HG03066 (cell line): ENCODE results near the gene MPP2.
"Not testable (repeated sequence)": the region's sequence is repeated elsewhere in the genome, so short reads cannot be mapped to it uniquely, and the experiment has no call there.

Experiments
- ATAC-seq: cut with Tn5 transposase; IDR thresholded peaks from one replicate; pipeline ENCODE4 v1.9.1; 2021; ENCODE audit warnings: low read depth; ENCODE audit not compliant: unreplicated experiment

Gene MPP2, protein sequence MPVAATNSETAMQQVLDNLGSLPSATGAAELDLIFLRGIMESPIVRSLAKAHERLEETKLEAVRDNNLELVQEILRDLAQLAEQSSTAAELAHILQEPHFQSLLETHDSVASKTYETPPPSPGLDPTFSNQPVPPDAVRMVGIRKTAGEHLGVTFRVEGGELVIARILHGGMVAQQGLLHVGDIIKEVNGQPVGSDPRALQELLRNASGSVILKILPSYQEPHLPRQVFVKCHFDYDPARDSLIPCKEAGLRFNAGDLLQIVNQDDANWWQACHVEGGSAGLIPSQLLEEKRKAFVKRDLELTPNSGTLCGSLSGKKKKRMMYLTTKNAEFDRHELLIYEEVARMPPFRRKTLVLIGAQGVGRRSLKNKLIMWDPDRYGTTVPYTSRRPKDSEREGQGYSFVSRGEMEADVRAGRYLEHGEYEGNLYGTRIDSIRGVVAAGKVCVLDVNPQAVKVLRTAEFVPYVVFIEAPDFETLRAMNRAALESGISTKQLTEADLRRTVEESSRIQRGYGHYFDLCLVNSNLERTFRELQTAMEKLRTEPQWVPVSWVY

DNA sequence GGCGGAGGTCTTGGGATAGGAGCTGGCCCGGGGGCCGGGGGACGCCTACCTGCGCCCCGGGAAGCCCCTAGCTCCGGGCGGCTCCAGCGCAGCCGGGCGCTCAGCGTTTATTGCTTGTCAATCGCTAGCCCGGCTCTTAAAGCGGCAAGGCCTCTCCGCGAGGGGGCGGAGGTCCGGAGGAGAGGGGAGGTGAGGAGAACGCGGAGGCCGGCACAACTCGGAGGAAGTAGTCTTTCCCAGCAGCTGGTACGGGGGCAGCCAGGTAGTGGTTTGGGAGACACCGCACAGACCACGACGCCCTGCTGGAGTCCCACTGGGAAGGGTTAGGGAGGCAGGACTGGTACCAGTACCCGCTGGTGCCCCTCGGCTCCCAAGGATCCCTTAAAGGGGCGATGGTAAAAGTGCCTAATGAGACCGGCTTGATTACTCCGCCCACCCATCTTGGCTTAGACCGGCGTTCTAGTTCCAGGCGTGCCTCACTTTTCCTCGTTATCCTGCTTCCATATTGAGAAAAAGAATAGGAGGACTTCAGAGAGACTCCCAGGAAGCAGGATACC is at the start of gene MPP2:
TSS of gene MPP2 (minus strand) at position 112 of the 557 bp plus-strand sequence. CDS start 3,076 bp downstream, outside the sequence.
- no peak for ATAC-seq

DNA sequence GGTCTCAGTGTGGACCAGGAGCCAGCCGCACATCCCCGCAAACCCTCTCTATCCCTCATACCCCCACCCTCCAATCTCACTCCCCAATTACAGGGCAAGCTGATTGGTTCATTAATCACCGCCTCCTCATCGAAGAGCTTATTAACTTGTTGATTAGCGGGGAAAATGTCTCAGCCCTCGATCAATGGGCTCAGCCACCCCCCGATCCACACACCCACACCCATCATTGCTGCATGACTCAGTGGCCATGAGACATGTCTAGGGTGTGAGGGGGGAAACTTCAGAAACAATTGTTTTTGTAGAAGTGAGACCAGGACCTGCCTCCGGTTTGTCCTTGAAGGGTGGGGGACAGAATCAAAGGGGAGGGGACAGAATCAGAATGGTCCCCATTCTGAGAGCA is 48.9 kb upstream of the MPP2 start:
- ATAC-seq: no peak

DNA sequence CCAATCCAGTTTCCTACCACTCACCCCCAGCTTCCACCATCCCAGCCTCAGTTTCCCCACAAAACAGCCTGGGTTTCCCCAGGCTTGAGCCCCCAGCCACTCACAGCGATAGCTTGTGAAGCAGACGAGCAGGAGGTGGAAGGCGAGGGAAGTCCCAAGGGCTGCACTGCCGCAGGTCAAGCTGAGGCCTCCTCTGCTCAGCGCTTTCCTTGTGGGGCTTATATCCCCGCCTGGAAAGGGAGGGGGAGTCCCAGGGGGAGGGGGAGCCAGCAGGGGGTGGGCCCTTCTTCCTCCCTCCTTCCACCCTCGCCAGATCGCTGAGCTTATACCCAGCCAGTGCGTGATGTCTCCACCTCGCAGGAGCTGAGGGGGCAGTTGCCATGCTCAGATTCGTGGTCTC is 46.4 kb upstream of the MPP2 start, which contains the start of gene PYY:
TSS of gene PYY (minus strand) at position 195 of the 400 bp plus-strand sequence. CDS start 457 bp downstream, outside the sequence.
- ATAC-seq: no peak

DNA sequence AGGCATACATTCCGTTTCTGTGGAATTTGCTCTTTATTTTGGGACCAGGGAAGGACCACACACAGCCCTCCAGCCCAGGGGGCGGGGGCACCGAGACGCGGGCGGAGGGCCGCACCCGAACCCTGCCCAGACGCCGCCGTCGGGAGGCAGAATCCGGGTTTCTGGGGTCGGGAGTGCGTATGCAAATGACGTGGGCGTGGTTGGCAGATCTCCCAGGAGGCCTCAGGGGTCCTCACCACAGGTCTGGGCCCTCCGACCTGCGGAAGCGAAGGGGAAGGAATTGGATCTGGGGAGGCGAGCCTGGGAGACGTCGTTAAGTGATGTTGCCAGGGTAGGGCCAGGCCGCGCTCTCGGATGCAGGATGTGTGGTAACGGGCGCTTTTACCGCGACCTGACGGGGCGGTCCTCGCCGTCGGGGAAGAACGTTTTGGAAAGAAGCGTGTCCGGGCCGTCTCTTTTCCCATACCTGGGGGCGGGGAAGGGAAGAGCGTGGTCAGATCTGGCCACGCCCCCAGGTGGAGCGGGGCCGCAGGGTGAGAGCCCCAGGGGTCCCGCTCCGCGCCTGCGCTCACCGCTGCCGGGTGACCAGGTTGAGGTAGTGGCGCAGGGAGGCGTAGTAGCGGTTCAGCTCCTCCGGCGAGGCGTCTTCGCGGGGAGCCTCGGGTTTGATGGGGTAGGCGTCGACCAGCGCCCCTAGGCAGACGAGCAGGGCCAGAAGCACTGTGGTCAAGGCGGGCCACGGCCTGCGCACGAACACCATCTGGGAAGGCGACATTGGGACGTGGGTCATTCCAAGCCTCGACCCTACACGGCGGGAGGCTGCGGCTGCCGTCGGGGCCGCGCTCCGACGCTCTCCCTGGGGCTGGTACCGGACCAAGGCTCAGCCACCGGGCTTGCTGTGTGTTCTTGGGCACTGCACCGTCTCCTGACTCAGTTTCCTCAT is 45.7 kb upstream of the MPP2 start:
- no peak for ATAC-seq

DNA sequence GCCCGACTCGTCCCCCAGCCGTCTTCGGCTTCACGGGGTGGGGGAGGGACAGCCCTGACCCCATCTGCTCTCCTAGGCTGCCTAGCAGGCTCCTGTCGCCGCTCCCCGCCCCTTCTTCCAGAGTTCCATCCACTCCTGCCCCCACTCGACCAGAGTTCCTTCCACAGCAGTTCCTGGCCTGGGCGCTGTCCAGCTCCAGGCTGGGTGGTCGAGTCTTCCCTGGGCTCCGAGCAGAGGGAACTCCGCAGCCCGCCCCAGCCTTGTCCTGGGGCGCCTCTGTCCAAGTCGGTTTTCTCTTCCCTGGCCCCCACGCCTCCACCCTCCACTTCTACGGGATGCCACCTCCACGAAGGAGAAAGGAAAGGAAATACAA is 45.0 kb upstream of the MPP2 start:
- no peak for ATAC-seq

DNA sequence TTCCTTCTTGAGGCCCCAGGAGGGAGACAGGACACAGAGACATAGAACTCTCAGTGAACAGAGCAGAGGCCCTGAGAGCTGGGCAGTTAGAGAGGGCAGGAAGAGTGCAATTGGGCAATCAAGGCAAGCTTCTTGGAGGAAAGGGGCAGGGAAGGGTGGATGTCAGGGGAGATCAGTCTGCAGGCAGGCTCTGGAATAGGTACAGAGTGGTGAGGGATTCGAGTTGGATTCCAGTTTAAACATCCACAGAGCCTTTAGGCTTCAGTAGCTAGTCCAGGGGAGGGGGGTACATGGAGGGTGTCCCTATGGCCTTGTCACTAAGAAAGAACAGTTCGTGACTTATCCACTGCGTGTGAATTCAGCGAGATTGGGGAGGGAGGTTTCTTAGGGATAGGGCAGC is 44.4 kb upstream of the MPP2 start:
- no peak for ATAC-seq

DNA sequence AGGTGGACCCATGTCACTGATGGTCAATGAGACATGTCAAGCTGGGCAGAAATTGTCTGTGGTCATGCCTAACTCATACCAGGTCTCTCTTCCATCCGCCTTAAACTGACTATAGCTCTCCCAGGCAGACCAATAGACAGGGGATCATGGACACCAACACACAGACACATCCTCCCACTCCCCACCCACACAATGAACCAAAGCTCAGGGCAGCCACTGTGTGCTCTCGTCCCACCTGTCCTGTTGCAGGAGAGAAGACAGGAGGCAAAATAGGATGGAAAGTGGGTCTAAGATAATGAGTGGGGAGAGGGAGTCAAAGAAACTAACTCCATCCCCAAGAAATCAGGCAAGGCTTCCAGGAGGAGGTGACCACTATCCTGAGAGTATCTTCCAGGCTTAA is 43.2 kb upstream of the MPP2 start:
- no peak for ATAC-seq

DNA sequence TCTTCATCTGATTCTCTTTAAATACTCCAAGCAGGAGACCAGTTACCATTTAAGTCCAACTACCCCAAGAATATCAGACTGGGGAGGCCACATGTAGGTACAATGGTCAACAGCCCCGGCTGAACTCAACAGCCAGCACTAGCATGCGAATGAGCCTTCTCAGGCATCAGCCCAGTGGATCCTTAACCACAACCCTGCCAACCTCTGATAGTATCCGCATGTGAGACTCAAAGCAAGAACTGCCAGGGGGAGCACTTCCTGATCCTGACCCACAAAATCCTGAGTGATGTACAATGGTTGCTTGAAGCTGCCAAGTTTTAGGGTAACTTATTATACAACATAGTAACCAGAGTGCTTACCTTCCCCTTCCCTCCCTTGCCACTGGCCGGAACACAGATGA is 42.4 kb upstream of the MPP2 start:
- no peak for ATAC-seq

DNA sequence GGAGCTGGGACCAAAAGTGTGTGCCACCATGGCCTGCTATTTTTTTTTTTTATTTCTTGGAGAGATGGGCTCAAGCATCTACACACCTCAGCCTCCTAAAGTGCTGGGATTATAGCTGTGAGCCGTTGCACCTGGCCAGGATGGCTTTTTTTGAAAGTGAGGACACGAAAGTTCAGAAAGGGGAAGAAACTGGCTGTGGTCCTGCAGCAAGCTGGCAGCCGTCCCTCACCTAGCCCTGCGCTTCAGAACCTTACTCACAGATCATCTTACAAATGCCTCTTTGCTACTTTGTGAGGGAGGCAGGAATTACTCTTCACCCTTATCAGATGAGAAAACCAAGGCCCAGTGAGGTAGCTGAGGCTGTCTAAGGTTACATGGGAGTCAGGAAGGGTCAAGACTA is 39.4 kb upstream of the MPP2 start:
- ATAC-seq: no peak

DNA sequence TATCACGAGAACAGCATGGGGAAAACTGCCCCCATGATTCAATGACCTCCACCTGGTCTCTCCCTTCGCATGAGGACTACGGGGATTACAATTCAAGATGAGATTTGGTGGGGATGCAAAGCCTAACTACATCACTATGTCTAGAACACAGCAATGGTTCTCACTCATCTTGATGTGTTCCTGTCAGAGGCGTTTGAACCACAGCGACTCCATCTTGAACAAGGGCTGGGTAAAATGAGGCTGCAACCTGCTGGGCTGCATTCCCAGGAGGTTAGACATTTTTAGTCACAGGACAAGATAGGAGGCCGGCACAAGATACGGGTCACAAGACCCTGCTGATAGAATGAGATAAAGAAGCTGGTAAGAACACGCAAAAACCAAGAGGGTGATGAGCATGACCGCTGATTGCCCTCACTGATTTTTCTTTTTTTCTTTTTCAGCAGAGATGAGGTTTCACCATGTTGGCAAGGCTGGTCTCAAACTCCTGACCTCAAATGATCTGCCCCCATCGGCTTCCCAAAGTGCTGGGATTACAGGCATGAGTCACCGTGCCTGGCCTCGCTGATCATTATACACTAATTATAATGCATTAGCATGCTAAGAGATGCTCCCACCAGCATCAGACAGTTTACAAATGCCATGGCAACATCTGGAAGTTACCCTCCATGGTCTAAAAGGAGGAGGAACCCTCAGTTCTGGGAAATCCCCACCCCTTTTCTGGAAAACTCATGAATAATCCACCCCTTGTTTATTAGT is 37.9 kb upstream of the MPP2 start:
- ATAC-seq: no peak

DNA sequence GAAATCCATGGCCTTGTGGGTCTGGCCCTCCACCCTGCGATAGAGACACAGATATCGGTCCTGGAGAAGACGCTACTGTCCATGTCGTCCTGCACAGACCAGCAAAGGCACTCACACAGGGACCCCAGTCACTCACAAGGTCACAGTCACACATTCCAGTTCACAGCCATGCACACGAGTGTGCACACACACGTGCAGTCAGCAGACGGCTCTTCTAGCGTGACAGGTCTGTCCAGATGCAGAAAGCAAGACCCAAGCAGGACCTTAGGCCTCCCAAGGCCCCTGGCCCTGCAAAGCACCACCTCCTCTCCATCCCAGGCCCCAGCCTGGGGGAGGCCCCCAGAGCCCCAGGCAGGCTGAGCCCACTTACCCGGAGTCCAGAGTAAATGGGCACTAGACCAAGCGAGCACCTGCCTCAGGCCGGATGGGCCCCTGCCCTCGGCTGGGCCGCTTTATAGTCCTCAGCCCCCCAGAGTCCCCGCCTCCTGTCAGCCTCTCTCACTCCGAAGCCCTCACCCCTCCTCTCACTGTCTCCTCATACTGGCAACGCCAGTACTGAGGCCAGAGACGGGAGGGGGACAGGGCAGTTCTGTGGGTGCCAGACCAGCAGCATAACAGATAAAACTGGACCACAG is 34.8 kb upstream of the MPP2 start, which contains the start of gene PPY:
TSS of gene PPY (minus strand) at position 426 of the 635 bp plus-strand sequence. CDS start 822 bp downstream, outside the sequence.
- no peak for ATAC-seq

DNA sequence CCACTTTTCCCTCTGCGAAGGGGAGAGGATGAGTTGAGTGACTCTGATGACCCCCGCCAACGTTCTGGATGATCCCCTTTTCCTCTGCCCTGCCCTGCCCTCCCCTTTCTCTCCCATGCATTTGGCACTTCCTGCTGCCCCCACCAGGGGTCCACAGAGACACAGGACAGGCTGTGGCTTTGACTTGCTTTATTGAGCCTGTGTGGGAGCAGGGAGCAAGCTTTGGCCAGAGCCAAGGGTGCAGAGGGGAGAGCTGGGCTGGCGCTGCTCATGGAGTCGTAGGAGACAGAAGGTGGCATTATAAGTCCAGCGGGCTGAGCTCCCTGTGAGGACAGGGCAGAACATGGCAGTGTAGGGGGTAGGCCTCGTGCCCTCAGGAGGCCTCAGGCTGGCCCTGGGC is 33.3 kb upstream of the MPP2 start:
- ATAC-seq: no peak

DNA sequence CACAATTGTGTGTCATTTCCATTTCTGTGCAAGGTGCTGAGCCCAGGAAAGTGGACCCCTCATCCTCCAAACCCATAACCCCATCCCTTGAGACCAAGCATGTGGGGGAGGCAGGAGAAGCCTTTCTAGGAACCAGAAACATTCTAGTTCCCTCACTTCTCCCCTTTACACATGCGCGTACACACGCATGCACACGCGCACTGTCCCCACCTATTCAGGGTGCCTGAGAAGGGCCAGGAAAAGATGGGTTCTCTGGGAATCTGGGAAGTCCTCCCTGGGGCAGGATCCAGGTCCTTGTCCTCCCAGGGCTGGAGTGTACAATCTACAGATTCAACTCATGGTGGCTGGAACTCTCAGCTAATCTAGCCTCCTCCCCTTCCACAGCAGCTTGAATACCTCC is 32.5 kb upstream of the MPP2 start:
- no peak for ATAC-seq

DNA sequence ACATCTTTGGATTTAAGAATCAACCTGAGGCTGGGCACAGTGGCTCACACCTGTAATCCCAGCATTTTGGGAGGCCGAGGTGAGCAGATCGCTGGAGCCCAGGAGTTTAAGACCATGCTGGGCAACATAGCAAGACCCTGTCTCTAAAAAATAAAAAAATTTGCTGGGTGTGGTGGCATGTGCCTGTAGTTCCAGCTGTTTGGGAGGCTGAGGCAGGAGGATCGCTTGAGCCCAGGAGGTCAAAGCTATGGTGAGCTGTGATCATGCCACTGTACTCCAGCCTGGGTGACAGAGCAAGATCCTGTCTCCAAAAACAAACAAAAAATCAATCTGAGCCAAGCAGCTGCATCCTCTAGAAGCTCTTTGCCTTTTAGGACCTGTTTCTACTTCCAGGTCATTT is 32.1 kb upstream of the MPP2 start:
- not testable (repeated sequence) for ATAC-seq

DNA sequence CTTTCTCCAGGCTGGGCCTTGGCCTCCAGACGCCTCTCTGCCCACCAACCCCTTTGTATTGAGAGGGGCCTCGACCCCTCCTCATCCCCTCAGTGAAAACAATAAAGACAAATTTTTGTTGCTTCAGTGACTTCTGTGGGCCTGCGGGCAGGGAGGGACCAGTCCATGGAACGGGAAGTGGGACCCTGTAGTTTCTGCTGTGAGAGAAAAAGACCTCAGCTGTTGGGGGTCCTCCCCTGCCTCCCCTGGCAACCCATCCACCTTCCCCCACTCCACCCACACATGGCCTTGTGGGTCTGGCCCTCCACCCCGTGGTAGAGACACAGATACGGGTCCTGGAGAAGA is 31.5 kb upstream of the MPP2 start:
- ATAC-seq: no peak

DNA sequence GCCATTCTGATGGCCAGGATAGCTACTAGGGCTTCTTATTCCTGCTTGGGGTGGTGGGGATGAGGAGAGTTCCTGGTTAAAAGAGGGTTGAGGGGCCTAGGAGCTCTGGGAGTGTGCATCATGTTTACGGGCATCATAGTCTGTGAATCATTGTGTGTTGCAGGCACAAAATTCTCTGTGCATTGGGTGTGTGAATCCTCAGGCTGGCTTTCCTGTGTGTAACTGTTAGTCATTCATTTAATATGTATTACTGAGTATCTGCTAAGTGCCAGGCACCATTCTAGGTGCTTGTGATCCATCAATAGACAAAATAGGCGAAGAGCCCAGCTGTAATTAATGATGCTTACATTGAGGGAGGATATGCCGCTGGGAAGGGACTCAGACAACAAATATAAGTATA is 29.1 kb upstream of the MPP2 start:
- ATAC-seq: no peak

DNA sequence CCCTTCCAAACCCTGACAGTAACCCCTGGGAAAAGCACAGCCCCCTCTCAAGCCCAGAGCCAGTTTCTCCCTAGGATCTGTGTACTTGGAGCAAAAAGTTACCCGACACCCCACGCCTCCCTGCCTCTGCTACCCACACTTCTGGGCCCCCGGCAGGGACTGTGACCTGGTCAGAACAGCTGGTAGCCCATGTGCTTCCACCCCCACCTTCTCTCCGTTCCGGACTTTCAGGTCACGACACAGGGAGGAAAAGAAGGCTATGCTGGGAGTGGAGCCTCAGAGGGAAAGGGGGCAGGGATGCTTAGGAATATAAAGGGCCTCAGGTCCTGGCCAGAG is 28.6 kb upstream of the MPP2 start:
- ATAC-seq: no peak

DNA sequence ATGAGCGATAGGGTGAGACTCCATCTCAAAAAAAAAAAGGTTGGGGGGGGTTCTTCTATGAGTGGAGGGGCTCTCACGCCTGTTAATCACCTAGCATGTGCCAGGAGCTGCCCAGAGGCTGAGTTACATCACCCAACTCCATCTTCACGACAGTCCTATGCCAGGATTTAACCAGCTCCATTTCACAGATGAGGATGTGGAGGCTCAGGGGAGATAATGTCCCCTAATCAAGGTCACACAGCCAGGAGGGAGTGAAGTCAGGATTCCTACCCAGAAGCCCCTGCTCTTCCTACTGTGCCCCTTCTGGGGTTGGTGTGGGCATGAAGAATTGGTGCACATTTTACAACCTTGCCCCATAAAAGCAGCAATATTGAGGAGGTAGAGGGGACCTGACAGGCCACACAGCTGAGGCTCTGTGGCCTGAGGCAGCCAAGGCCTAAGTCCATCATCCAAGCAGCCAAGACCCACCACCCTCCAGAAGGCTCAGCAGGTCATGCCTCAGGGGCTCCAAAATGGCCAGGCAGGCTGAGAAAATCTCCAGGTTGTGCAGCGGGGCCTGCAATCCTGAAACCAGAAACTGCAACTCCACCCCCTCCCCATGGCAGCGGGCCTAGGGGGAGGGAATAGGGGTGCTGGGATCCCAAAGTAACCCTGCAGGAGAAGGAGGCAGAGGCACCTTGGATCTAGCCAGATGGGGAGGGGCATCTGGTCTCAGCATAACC is 28.0 kb upstream of the MPP2 start:
- no peak for ATAC-seq

DNA sequence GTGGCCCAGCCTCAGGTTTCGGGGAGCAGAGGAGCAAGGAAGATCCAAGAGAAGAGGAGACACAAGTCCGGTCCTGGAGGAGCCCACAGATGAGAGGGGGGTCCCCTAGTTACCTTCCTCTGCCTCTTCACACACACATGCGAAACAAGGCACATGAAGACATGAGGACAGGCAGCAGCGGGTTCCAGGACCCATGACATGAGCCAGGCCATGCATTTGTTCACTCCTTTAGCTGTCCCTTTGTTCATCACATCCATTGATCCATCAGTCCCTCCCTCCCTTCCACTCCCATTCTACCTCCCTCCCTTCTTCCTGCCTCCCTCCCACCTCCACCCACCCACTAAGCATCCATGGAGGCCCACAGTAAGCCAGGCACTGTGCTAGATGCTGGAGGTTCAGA is 25.6 kb upstream of the MPP2 start:
- no peak for ATAC-seq
